PC-3 (cell line): Measurements from ENCODE around the gene BHLHE23. TPM values are rescaled to one million over a fixed set of nuclear protein-coding genes. Genes with fewer than 3 reads are reported as not detected.

Source experiments
- ATAC-seq: fragments of 200-7000 bp; cut with Tn5 transposase; 2 replicates; pipeline ENCODE4 v1.9.1; 2020; ENCODE audit warnings: mild to moderate bottlenecking, moderate library complexity
- BruUV-seq: library from RNA; stranded (reverse); fragments of 400-500 nt; replicated peaks from 2 replicates; lab custom pipeline; 2021; lab: Mats Ljungman, UMichigan
- CTCF ChIA-PET: fragments of 300-600 bp; sonication (Branson Sonifier 250); formaldehyde crosslinking; loops from one replicate; lab custom pipeline; 2022; ENCODE audit warnings: antibody characterized with exemption; lab: Charles Lee
- POLR2A ChIA-PET: fragments of 300-600 bp; sonication (Branson Sonifier 250); formaldehyde crosslinking; loops from one replicate; lab custom pipeline; 2022; ENCODE audit warnings: antibody characterized with exemption; ENCODE audit not compliant: unreplicated experiment; lab: Charles Lee
- DNase-seq: peaks from one replicate; pipeline ENCODE4 v3.0.0-alpha.2; 2015
- H2AFZ ChIP-seq: fragments of 300-600 bp; sonication (generic); 2 replicates; pipeline ENCODE4 v1.6.0; 2016; ENCODE audit warnings: antibody characterized with exemption, low read length
- H3F3A ChIP-seq: fragments of 300-600 bp; sonication (generic); one replicate; pipeline ENCODE4 v1.6.0; 2017; ENCODE audit warnings: antibody characterized with exemption, low read length, control low read depth, mild to moderate bottlenecking; ENCODE audit not compliant: unreplicated experiment
- H3K27ac ChIP-seq: fragments of 300-600 bp; sonication (generic); 2 replicates; pipeline ENCODE4 v1.5.1; 2016; ENCODE audit warnings: mild to moderate bottlenecking, low read length
- H3K27me3 ChIP-seq: fragments of 300-600 bp; sonication (generic); 2 replicates; pipeline ENCODE4 v1.6.1; 2016; ENCODE audit warnings: low read length, mixed read lengths
- H3K36me3 ChIP-seq: fragments of 300-600 bp; sonication (generic); 2 replicates; pipeline ENCODE4 v1.6.1; 2016; ENCODE audit warnings: low read depth, mixed run types, low read length, mixed read lengths
- H3K4me1 ChIP-seq: fragments of 300-600 bp; sonication (generic); 2 replicates; pipeline ENCODE4 v1.5.1; 2016; ENCODE audit warnings: low read length; ENCODE audit not compliant: insufficient read depth
- H3K4me2 ChIP-seq: fragments of 300-600 bp; sonication (generic); 2 replicates; pipeline ENCODE4 v1.6.0; 2016; ENCODE audit warnings: low read length
- H3K4me3 ChIP-seq: fragments of 300-600 bp; sonication (generic); 2 replicates; pipeline ENCODE4 v1.5.1; 2016; ENCODE audit warnings: mild to moderate bottlenecking, low read length, mixed read lengths
- H3K79me2 ChIP-seq: fragments of 300-600 bp; sonication (generic); 2 replicates; pipeline ENCODE4 v1.6.1; 2017; ENCODE audit warnings: low read length, mixed read lengths
- H3K9ac ChIP-seq: fragments of 300-600 bp; sonication (generic); 2 replicates; pipeline ENCODE4 v1.6.0; 2016; ENCODE audit warnings: mild to moderate bottlenecking, low read length
- H3K9me2 ChIP-seq: fragments of 300-600 bp; sonication (generic); replicated peaks from 2 replicates; pipeline ENCODE4 v1.6.1; 2016; ENCODE audit warnings: mixed run types, low read length, mixed read lengths
- H3K9me3 ChIP-seq: fragments of 300-600 bp; sonication (generic); 2 replicates; pipeline ENCODE4 v1.6.1; 2016; ENCODE audit warnings: low read length, mixed read lengths
- H4K20me1 ChIP-seq: fragments of 300-600 bp; sonication (generic); 2 replicates; pipeline ENCODE4 v1.6.1; 2016; ENCODE audit warnings: low read length, mixed read lengths
- CTCF ChIP-seq: fragments of 300-600 bp; sonication (generic); conservative IDR thresholded peaks from 2 replicates; pipeline ENCODE4 v1.5.1; 2017; ENCODE audit warnings: antibody characterized with exemption, low read depth, mild to moderate bottlenecking, low read length
- EZH2 ChIP-seq: fragments of 300-600 bp; sonication (generic); IDR thresholded peaks from one replicate; pipeline ENCODE4 v1.6.1; 2017; ENCODE audit warnings: antibody characterized with exemption, mild to moderate bottlenecking, low read length; ENCODE audit not compliant: unreplicated experiment
- EZH2phosphoT487 ChIP-seq: fragments of 300-600 bp; sonication (generic); IDR thresholded peaks from 2 replicates; pipeline ENCODE4 v1.6.1; 2018; ENCODE audit warnings: mild to moderate bottlenecking, antibody characterized with exemption, low read length, borderline replicate concordance
- intact Hi-C: fragments of 100-400 bp; cut with micrococcal nuclease; formaldehyde crosslinking; loops from 2 replicates; pipeline ENCODE4 v1.9.0; 2023
- total RNA-seq: library from RNA; depleted of rRNA; stranded (reverse); fragments of >200 nt; gene quantifications from 2 replicates; pipeline ENCODE4 v1.2.3, GENCODE V29; 2014

Gene BHLHE23
- total RNA-seq, 1 experiment from 2014 or later = not detected

- ATAC-seq (no peak), DNase-seq (no peak)
- intact Hi-C loops = no loop called here
- Histone ChIP-seq H3K9ac (no peak overlapping the region), H2AFZ (no peak overlapping the region), H3K4me3 (no peak overlapping the region), H3K9me3 (no peaks in the 10 kb centered on the region), H3K4me1 (no peaks in the 10 kb centered on the region; the same call in 1 of the 2 replicates), H3K27me3 (peaks cover 46% of the 10 kb centered on the region), H3K79me2 (no peaks in the 10 kb centered on the region), H3F3A (no peaks in the 10 kb centered on the region), H3K9me2 (no peaks in the 10 kb centered on the region), H4K20me1 (no peaks in the 10 kb centered on the region), H3K4me2 (no peak overlapping the region), H3K27ac (no peak overlapping the region), H3K36me3 (no peaks in the 10 kb centered on the region)
- TF ChIP-seq EZH2 (no peak), CTCF (no peak), EZH2phosphoT487 (no peak)
- ChIA-PET POLR2A (no interaction called here), CTCF (no interaction called here)
- BruUV-seq = no TSS peak
These were observed 46.0 kb upstream of the BHLHE23 start for GRCh38 chr20:63052571-63053431.

DNA sequence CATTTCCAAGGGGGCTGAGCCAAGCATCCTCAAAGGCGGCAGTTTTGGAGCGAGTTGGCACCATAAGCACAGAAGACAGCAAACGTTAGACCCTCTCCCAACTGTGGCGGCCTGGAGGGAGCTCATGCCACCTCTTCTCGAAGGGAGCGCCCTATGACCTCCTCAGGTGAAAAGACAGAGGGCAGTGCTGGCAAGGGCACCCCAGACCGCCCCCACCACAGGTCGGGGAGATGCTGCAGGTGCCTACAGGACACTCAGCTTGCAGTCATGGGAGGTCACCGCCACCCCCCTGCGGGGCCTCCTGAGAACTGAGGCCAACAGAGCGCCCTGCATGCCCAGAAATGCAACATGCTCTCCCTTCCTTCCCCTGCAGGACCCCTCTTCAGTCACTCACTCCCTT, 45.1 kb upstream of the BHLHE23 start:
- H4K20me1 ChIP-seq = no peaks in the 10 kb centered on the region
- H3K36me3 ChIP-seq = no peaks in the 10 kb centered on the region
- H3K9ac ChIP-seq = no peak overlapping the region
- no peaks in the 10 kb centered on the region for H3K9me3 ChIP-seq
- no peak overlapping the region for H3K4me3 ChIP-seq
- no peaks in the 10 kb centered on the region for H3F3A ChIP-seq
- no peaks in the 10 kb centered on the region for H3K79me2 ChIP-seq
- intact Hi-C loops = no loop called here
- peaks cover 38% of the 10 kb centered on the region for H3K27me3 ChIP-seq
- ChIA-PET CTCF (no interaction called here), POLR2A (no interaction called here)
- no peaks in the 10 kb centered on the region for H3K9me2 ChIP-seq
- no peak overlapping the region for H3K4me2 ChIP-seq
- H3K27ac ChIP-seq = no peak overlapping the region
- TF ChIP-seq CTCF (no peak), EZH2phosphoT487 (no peak), EZH2 (no peak)
- H2AFZ ChIP-seq = no peak overlapping the region
- ATAC-seq = no peak
- no TSS peak for BruUV-seq
- H3K4me1 ChIP-seq = no peaks in the 10 kb centered on the region; the same call in 1 of the 2 replicates
- no peak for DNase-seq

DNA sequence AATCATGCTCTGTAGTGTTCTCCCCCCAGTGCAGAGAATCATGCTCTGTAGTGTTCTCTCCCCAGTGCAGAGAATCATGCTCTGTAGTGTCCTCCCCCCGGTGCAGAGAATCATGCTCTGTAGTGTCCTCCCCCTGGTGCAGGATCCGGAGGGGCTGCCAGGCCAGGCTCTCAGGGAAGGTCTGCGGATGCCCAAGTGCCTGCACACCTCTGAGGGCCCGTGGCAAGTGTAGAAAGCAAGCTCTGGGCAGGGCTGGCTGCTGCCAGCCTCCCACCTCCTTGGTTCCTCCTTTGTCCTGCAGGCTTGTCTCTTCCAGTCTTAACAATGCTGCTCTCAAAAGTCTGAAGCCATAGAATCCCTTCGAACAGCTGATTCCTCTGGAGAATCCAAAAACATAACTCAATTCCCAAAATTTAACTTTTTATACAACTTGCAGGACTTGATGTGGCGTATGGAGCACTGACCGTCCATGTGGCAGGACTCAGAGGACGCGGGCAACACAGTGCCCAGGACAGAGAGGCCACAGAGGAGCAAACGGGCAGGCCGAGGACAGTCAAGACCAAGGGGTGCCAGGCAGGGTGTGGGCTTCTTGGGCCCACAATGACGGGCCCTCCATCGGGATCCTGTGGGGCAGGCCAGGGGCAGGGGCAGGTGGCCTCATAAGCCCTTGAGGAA, 44.6 kb upstream of the BHLHE23 start:
- CTCF ChIA-PET = no interaction called here
- peaks cover 42% of the 10 kb centered on the region for H3K27me3 ChIP-seq
- POLR2A ChIA-PET = no interaction called here

More for the DNA sequence above, 44.6 kb upstream of the BHLHE23 start:
- Histone ChIP-seq H3K4me3 (no peak overlapping the region), H3K9me3 (no peaks in the 10 kb centered on the region), H2AFZ (no peak overlapping the region), H3K27ac (no peak overlapping the region), H3K9ac (no peak overlapping the region), H3F3A (no peaks in the 10 kb centered on the region), H3K4me2 (no peak overlapping the region), H4K20me1 (no peaks in the 10 kb centered on the region), H3K79me2 (no peaks in the 10 kb centered on the region), H3K9me2 (no peaks in the 10 kb centered on the region), H3K36me3 (no peaks in the 10 kb centered on the region), H3K4me1 (no peaks in the 10 kb centered on the region; the same call in 1 of the 2 replicates)
- DNase-seq = no peak
- no peak for TF ChIP-seq CTCF
- TF ChIP-seq EZH2phosphoT487 = no peak
- no peak for TF ChIP-seq EZH2
- BruUV-seq = no TSS peak
- intact Hi-C loops = no loop called here
- no peak for ATAC-seq
